Mucosa of descending colon (tissue), 3 donors: ENCODE data around the gene FUCA2. TPM values are rescaled to one million over a fixed set of nuclear protein-coding genes. Genes with fewer than 3 reads are reported as not detected.

Experiments used
- total RNA-seq, 3 donors: library from RNA; stranded (reverse); fragmentation: NEBNext Ultra II Directional in 2 of 3; extraction: Animal tissue kit (Norgen Biotek cat#: 25700) in 2 of 3; gene quantifications; one replicate each; pipeline versions ENCODE4 v1.2.1 to v1.2.4, GENCODE V29; 2021 to 2023
- donor health status: DM: no; HTN: no; CAD: no; lungs with moderate emphysema.
- donor health status: DM: no; HTN: no; CAD: no.
- donor health status: DM: no; HTN: yes; CAD: no.

Gene FUCA2
- total RNA-seq, 3 donors from 2014 or later = 43.6 to 92.3 (median 67.7) TPM

Other genes starting within 250 kb of the FUCA2 start
- 10 to 100 TPM in 1 of 3 donors, 1 to 10 TPM in 2; 5.6 to 13.8 (median 9.0) TPM for gene ADAT2, start 61.0 kb downstream of the FUCA2 start, total RNA-seq
- 10 to 100 TPM; 10.0 to 13.6 (median 12.7) TPM for gene PEX3, start 60.9 kb downstream of the FUCA2 start, total RNA-seq
- gene PHACTR2, start 166.2 kb upstream of the FUCA2 start, total RNA-seq = 10 to 100 TPM; 49.5 to 70.8 (median 53.4) TPM